Retinal pigment epithelial cell (primary cell): ENCODE data around the gene NUDCD3.

Experiments
- DNase-seq: peaks from one replicate; pipeline ENCODE4 v3.0.0-alpha.2; 2010; ENCODE audit warnings: low read depth
- H3K4me3 ChIP-seq: 2 replicates; pipeline ENCODE4 v1.5.1; 2011; ENCODE audit warnings: mild to moderate bottlenecking, low read length, control low read depth, moderate library complexity
- CTCF ChIP-seq: conservative IDR thresholded peaks from 2 replicates; pipeline ENCODE4 v1.5.1; 2011; ENCODE audit warnings: low read depth, low read length, control low read depth, inconsistent platforms

The NUDCD3 gene

GRCh38 chr7:44394112-44394447, 96.4 kb downstream of the NUDCD3 start:
- TF ChIP-seq CTCF: no peak
- H3K4me3 ChIP-seq: no peak overlapping the region

GRCh38 chr7:44393238-44394111, 97.0 kb downstream of the NUDCD3 start:
- no peak for DNase-seq
- H3K4me3 ChIP-seq: no peak overlapping the region
- no peak for TF ChIP-seq CTCF

More at GRCh38 chr7:44394112-44394447, 96.4 kb downstream of the NUDCD3 start:
- DNase-seq: no peak

GRCh38 chr7:44392618-44393010, 97.8 kb downstream of the NUDCD3 start:
- H3K4me3 ChIP-seq: no peak overlapping the region
- no peak for TF ChIP-seq CTCF
- DNase-seq: no peak

- H3K4me3 ChIP-seq: no peak overlapping the region
- TF ChIP-seq CTCF: no peak
- DNase-seq: no peak
Observed at GRCh38 chr7:44391746-44392617, 98.5 kb downstream of the NUDCD3 start.

- TF ChIP-seq CTCF: no peak
- H3K4me3 ChIP-seq: no peak overlapping the region
- DNase-seq: no peak
Observed at GRCh38 chr7:44391171-44391570, 99.3 kb downstream of the NUDCD3 start.

GRCh38 chr7:44390701-44391100, 99.8 kb downstream of the NUDCD3 start:
- no peak for DNase-seq
- TF ChIP-seq CTCF: no peak
- no peak overlapping the region for H3K4me3 ChIP-seq
